Skin epidermis (tissue), 12 donors: Measurements from ENCODE around the gene POLR3C.
"Not testable (repeated sequence)": the region's sequence is repeated elsewhere in the genome, so short reads cannot be mapped to it uniquely, and the experiment has no call there.

Experiments
- H3K27ac ChIP-seq, 21 experiments: fragments of 200-600 bp; sonication (generic) in 11 of 21; one replicate each; pipeline ENCODE4 v1.5.0; 2020; ENCODE audit warnings: mild to moderate bottlenecking in 3 of 21, inconsistent platforms in 2 of 21, moderate library complexity in 2 of 21
- H3K4me3 ChIP-seq, 7 experiments: fragments of 200-600 bp; sonication (generic) in 2 of 7; one replicate each; pipeline ENCODE4 v1.5.0; 2020; ENCODE audit warnings: inconsistent platforms in 2 of 7, mild to moderate bottlenecking in 2 of 7, moderate library complexity in 1 of 7

POLR3C gene

DNA sequence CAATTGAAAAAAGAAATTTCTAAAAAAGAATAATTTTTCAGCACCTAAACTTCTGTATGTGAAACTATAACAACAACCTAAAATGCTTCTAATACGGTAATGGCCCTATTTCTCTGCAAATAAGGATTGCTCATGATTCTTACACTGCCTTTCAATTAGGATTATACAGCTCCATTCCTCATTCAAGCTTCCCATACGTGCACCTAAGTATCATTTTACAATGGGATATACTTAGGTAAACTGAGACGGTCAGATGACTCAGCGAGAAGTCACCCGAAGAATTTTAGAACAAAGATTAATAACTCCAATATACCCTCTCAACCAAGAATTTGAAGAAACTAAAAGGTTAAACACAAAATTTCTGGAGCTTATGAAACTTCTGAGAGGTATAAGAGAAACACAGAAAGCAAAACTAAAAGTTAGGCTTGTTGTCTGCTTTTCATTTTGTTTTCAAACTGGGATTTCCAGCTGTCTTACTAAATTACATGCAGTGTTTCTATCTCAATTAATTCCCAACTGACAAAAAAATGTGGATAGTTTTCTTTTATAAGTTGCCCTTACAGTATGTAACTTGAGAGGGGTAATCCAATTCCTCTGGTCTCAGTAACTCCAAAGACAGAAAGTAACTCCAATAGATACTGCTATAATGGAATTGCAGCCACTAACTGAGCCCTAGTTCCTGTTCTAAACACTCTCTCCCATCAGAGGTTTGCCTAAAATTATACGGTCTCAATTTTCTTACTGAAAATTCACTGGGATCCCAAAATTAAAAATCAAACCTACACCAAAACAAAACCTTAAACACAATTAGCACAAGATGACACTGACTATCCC is 10.8 kb upstream of the POLR3C start:
- peak overlapping the region in 1 of 21 experiments; percentile 29 for H3K27ac ChIP-seq
- H3K4me3 ChIP-seq, result not testable (repeated sequence)

DNA sequence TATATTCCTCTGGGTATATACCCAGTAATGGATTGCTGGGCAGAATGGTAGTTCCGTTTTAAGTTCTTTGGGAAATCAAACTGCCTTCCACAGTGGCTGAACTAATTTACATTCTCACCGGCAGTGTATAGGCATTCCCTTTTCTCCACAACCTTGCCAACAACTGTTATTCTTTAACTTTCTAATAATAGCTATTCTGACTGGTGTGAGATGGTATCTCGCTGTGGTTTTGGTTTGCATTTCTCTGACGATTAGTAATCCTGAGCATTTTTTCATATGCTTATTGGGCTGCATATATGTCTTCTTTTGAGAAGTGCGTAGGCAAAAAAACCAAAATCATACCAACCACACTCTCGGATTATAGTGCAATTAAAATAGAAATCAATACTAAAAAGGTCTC is 5.9 kb upstream of the POLR3C start:
- not testable (repeated sequence) for H3K4me3 ChIP-seq, H3K27ac ChIP-seq

DNA sequence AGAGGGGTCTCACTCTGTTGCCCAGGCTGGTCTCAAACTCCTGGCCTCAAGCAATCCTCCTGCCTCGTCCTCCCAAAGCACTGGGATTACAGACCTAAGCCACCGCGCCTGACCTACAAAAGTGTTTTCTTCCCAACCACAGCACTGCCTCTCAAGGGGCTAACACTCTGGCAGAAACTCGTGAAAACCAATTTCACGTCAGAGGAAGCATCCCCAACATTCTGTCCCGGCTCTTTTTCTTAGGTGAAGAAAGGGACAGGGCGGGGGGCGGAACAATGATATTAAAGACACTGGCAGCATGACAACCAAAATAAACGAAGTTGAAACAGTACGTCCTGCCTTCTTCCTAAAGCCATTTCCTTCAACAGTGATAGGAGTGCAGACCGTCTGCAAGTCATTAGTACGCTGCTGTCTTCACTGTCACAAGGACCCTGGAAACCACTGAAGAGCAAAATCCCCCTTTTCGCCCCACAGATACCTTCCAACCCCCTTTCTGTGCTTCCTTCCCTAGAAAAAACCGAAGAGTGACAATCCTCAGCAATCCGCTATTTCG is 1.1 kb upstream of the POLR3C start:
- not testable (repeated sequence) for H3K27ac ChIP-seq
- H3K4me3 ChIP-seq, result peak overlapping the region in 2 of 7 experiments; percentile 77 to 82

DNA sequence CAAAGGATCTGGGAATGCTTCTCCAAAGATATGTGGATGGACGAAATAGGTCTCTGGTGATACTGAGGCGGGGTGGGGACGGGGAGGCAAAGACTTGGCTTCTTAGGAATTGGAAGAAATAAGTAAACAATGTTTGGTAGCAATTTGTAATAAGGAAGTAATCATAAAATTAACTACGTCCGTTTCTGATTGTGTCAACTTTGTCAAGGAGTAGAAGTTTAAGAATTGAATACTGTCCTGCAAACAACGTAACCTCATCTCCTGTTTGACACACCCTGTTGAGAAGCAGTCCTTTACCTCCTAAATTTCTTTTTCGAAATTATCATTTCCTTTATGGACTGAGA is 471 bp downstream of the POLR3C start:
- peak overlapping the region; percentile 60 to 82 (median 74) for H3K4me3 ChIP-seq
- peak overlapping the region; percentile 84 to 98 (median 93) for H3K27ac ChIP-seq

DNA sequence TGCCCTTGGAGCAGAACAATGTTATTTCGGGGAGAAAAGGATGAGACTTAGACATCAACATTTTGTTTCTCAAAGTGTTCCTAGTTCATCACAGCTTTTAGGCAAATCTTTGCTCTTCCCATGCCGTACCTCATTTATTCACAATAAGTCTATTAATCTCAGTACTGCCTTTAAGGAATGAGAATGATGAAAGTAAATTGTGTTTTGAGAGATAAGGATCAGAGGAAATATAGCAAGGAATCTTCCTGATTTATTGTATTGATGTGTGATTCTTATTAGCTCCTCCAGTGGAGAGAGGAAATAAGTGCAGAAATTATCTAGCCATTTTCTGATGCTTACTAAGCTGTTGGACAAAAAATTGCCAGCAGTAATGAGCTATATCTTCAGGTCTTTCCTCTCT is 2.0 kb downstream of the POLR3C start:
- Histone ChIP-seq H3K4me3 (no peak overlapping the region), H3K27ac (no peak overlapping the region)

DNA sequence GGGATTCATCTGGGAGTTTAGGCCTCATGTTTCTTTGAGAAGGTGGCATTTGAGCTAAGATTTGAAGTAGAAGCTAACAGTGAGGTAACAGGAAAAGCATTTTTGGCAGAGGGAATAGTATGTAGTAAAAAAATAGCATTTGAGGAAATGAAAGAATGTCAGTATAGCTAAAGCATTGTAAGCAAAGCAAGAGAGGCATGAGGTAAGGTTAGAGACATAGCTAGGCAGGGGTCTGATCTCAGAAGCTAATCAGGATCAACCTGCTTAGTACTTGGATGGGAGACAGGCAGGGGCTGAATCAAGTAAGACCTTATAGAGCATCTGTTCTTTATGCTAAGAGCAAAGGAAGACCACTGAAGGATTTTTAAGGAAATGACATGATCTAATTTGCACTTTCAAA is 4.0 kb downstream of the POLR3C start:
- H3K27ac ChIP-seq, result no peak overlapping the region
- no peak overlapping the region for H3K4me3 ChIP-seq

DNA sequence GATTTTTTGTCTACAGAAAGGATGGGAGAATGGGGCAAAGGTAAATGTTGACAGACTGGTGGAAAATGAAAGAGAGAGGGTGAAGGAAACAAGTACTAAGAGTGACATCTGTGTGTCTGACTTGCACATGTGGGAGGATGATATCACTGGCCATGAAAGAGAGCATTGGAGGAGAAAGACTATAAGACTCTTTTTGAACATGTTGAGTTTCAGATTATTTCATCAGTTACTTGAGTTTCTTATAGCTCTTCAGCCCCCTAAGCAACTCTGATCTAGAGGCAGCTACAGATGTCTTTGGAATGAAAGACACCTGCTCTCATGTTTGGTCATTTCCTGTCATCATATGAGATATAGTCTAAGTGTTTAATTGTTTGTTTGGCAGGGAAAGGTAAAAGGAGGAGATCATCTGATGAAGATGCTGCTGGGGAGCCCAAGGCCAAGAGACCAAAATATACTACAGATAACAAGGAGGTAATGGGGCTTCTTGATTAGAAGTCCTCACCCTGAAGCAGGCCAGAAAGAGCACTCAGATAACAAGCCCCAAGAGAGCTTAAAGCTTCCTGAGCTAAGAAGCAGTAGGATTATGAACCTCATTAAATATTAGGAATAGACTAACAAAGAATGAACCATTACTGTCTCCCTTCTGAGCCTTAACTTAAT is 4.5 kb downstream of the POLR3C start:
- Histone ChIP-seq H3K27ac (no peak overlapping the region), H3K4me3 (no peak overlapping the region)

DNA sequence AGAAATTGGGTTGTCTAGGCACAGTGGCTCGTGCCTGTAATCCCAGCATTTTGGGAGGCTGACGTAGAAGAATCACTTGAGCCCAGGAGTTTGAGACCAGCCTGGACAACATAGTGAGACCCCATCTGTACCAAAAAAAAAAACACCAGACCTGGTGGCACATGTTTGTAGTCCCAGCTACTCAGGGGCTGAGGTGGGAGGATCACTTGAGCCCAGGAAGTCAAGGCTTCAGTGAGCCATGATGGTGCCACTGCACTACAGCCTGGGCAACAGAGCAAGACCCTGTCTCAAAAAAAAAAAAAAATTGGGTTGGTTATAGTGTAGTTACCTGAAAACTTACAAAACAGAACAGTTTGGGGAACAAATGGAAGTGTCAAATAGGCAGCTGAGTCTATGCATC is 6.8 kb downstream of the POLR3C start:
- H3K27ac ChIP-seq, H3K4me3 ChIP-seq: not testable (repeated sequence)

DNA sequence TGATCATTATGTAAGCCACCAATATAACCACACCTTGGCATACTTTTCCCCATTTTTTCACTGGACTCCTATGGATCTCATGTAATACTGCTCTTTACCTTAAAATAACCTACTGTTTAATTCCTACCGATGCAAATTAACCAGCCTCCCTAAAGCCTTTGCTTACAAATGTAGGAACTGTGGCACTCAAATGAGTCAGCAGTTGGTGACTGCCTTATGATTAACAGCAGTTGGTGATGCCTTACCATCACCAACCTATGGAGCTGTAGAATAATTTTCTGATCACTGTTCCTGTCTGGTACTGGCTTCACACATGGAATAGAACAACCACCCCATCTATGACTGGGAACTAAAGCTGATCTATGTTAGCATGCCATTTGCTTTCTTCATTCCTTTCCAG is 13.7 kb downstream of the POLR3C start:
- Histone ChIP-seq H3K4me3 (no peak overlapping the region), H3K27ac (no peak overlapping the region)

DNA sequence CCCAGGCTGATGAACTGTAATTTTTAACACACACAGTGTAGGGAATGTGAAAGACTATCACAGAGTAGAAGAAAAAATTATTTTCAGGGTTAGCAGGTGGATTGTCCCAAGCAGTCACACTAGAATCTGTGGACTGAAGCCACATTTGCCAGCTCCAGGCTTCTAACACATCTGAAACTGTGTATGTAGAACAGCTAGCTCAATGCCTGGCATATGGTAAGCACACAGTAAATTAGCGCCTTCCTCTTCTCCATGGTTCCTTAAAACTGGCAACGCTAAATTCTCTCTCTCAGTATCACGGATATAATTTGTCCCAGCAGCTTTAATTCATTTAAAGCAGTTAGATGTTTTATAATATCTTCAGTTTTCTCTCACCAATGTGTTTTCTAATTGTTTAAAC is 19.0 kb downstream of the POLR3C start:
- Histone ChIP-seq H3K27ac (no peak overlapping the region), H3K4me3 (no peak overlapping the region)

DNA sequence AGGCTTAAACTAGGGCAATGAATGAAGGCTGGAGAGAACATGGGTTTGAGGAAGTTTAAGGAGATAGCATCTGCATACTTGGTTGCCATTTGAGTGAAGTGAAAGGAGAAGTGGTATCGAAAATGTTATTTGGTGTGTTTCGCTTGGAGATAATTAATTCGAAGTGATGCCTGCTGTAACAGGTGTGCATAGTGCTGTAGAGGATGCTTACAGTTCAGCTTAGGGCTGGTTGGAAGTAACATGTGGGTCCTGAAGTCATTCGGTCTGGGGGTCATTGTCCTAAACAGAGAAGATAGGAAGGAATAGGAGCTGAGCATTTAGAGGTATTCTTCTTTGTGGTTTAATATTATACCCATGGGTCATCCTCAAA is 21.1 kb downstream of the POLR3C start:
- Histone ChIP-seq H3K27ac (peak overlapping the region in 11 of 21 experiments; percentile 52 to 90 (median 81)), H3K4me3 (peak overlapping the region; percentile 44 to 61 (median 47))

DNA sequence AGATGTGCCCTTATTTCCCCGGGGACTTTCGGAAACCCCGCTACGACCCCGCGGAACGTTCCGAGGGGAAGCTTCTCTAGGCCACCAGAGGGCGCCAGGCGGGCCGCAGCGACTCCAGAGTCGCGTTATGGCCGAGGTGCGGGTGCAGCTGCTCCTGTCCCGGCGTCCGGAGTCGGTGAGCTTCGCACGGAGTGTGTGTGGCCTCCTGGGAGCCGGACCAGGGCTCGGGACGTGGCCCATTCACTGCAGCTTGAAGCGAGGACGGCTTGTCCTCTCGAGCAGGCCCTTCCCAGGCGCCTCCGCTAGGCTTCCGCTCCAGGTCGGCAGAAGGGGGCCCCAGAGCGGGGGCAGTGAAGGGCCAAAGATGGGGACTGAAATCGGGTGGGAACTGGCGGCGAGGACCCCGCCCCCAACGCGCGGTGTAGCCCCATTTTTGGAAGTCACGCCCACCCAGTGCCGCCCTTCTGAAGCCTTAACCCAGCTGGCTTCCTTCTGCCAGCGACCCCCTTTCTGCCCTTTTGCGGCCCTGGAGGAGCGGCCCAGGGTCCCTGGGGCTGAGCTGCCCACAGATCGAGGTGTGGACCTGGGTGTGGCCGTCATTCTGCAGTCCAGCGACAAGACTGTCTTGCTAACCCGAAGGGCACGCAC is 21.6 kb downstream of the POLR3C start, which contains the start of gene NUDT17:
NUDT17 (plus strand) TSS at position 117 of the 648 bp plus-strand sequence; CDS start at position 128, 11 bp downstream.
- Histone ChIP-seq H3K4me3 (peak within 1 kb of the TSS; percentile 44 to 61 (median 47)), H3K27ac (peak within 1 kb of the TSS; percentile 39 to 90 (median 75))

DNA sequence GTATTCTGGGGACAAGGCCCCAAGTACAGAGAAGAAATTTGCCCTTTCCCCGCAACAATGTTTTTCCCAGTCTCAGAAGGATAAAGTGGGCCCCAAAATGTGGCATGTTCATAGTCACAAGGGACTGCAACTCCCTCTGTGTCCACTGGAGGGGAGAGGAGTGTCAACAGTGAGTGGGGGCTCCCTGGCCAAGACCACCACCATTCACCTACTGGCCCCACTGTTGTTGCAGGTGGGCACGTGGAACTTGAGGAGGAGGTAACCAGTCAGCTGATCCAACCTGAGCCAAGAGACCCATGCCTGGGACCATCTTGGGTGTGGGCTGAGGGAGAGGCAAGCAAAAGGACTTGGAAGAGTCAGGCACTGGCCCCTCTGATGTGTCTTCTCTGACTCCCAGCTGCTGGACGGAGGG is 22.2 kb downstream of the POLR3C start:
- peak overlapping the region; percentile 44 to 61 (median 47) for H3K4me3 ChIP-seq

DNA sequence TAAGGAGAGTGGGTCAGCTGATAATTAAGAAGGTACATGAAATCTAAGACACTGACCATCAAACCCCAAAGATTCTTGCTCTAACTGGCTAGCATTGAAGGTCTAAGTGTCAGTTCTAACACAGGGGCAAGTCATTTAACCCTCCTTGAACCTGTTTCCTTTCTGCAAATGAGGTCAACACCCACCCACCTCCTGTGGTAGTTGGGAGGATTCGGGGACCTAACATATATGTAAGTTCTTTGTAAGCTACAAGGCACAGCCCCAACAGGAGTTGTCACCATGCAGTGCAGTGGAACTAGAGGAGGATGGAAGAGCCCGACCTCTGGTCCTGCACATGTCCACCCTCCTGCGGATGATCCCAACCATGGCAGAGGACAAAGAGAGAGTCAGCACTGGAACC is 23.8 kb downstream of the POLR3C start:
- Histone ChIP-seq H3K27ac (no peak overlapping the region), H3K4me3 (no peak overlapping the region)

More for the DNA sequence above, 22.2 kb downstream of the POLR3C start:
- peak overlapping the region; percentile 39 to 90 (median 75) for H3K27ac ChIP-seq

DNA sequence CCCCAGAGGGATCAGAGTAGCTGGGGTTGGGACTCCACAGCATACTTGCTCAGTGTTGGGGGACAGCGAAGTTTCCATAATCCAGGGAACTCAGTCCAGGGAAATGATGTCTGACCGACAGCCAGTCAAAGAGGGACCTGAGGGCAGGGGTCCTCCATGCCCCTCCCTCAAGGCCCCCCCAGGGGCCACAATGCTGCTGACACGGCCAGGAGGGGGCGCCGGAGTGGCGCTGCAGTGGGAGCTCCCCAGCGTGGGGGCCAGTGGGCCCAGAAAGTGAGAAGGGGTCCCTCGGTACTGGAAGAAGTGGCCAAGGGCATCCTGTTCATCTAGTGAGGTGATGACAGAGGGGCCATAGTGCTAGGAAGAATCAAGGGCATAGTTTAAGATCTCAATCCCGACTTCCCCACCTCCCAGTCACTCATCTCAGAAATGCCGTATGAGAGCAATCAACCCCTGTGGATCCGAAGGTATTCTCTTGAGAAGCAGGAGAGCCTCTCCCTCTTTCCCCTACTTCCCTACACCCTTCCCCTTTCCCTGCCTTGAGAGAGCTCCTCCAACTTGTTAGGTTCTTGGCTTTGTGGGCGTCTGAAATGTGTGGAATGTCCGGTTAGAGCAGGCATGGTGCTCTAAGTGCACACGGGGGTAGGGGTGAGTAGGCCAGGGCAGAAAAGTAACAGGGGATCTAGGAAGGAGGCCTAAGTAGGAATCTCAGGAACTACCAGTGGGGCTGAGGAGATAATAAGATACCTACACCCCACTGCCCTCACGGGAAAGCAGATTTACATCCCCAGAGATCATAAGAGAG is 25.6 kb downstream of the POLR3C start:
- H3K27ac ChIP-seq, result peak overlapping the region in 2 of 21 experiments; percentile 9 to 26

DNA sequence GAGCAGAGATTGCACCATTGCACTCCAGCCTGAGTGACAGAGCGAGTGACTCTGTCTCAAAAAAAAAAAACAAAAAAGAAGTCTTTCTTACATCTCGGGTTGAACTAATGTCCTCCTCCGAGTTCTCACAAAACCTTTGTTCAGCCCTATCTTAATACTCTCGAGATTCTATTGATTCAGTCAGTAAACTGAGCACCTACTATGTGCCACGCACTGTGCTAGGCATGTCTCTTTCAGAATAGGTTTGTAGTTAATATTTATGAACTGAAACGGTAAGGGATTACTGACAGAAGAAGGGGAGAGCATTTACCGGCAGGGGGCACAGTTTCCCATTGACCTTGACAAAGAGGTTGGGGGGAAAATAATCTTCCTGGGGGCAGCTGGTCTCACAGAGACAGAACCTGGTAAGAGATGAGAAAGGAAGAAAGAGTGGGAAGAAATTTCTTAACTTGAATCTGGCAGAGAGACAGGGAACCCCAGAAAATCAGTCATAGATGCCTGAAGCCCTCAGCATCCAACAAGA is 31.5 kb downstream of the POLR3C start:
- Histone ChIP-seq H3K4me3 (no peak overlapping the region), H3K27ac (no peak overlapping the region)

More for the DNA sequence above, 25.6 kb downstream of the POLR3C start:
- no peak overlapping the region for H3K4me3 ChIP-seq

DNA sequence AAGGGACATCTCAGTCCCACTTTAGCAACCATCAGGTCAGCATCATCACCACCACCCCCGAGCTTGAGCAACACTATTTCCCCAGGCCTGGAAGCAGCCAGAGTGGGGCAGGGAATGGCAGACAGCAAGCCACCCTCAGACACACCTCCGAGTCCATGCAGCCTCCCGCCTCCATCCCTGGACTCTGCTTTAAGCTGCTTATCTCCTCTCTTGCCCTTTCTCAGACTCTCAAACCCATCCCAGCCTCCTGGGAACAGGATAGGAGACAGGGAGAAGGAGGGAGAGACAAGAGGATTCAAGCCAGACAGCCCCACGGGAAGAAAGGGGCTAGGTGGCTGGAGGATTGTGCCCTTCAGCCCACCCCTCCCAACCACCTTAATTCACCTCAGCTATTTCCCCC is 33.2 kb downstream of the POLR3C start:
- H3K27ac ChIP-seq, result peak overlapping the region in 2 of 21 experiments; percentile 6 to 87
- H3K4me3 ChIP-seq, result no peak overlapping the region

DNA sequence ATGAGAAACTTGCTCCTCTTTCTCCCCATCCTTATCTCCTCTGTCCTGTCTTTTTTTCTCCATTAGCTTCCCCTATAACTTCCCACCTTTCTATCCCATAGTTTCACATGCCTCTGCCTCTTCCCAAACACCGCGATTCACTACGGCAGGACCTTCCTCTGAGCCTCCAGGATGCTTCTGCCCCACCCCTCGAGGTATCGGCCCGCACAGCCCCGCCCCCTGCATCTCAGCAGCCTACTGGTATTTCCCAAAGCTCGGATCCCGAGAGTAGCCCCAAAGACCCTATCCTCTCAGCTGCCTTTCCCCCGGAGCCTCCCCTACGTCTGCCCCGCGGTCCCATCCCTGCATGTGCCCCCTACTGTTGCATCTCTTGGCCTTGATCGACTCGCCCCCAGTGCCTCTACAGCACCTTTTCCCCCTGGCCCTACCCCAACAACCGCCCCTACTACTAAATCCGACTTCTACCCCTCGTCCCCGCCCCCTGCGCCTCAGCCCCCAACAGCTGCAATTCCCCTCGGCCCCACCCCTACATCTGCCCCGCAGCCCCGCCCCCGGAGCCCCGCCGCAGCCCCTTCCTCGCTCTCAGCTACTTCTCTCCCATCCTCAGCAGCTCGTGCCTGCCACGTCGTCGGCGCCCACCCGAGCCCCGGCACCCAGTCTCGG is 34.4 kb downstream of the POLR3C start:
- peak overlapping the region; percentile 51 to 95 (median 86) for H3K27ac ChIP-seq
- H3K4me3 ChIP-seq, result peak overlapping the region; percentile 73 to 99 (median 90)
